ENCODE results near the gene ASB13.
"Not testable (repeated sequence)": the region's sequence is repeated elsewhere in the genome, so short reads cannot be mapped to it uniquely, and the experiment has no call there.

Gene ASB13

DNA sequence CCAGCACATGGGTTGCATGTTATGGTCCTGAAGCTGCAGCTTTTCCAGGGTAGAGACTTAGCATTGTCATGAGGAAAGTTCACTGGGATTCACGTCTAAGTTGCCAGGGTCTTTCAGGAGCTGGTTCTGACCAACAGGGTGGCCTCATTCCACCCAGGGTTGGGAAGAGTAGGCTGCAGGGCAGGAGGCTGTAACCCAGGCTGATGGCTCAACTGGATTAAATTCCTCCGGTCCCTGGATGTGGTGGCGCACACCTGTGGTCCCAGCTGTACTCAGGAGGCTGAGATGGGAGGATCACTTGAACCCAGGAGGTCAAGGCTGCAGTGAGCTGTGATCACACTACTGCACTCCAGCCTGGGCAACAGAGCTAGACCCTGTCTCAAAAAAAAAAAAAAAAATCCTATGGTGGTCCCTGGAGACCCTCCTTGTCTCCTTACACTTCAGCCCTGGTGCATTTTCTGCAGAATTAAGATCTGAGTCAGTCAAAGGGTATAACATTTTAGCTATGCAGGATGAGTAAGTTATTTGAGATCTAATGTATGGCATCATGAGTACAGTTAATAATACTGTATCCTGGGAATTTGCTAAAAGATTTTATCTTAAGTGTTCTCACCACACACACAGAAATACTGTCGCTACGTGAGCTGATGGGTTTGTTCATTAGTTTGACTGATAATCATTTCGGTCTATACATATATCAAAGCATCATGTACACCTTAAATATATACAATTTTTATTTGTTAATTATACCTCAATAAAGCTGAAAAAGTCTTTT, 44.0 kb downstream of the ASB13 start:
- peak; percentile 78 for DNase-seq

DNA sequence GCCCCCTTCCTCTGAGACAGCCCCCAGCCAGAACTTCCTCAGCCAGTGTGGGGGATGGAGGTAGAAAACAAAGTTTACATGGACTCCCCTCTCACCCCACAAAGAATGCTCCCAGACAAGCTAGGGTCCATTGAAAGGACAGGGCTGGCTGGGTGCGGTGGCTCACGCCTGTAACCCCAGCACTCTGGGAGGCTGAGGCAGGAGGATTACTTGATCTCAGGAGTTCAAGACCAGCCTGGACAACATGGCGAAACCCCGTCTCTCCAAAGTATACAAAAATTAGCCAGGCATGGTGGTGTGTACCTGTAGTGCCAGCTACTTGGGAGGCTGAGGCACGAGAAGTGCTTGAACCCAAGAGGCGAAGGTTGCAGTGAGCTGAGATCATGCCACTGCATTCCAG, 45.0 kb downstream of the ASB13 start:
- not testable (repeated sequence) for DNase-seq

DNA sequence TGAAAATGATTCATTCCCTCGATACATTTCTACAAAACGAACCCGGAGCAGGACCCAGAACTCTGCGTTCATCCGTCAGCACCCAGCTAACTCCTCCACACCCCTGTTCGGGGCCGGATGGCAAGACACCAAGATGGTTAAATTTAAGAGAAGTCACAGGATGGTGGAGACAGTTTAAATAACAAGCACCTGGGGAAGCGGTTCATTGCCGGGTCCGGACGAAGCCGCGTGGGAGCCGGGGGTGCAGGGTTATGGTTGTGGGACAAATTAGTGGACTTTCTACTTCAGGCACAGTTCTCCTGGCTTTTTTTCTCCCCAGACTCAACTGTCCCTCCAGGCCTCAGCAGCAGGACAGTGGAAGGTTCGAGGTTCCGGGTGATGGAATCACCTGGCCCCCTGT, 45.4 kb downstream of the ASB13 start:
- no peak for DNase-seq

DNA sequence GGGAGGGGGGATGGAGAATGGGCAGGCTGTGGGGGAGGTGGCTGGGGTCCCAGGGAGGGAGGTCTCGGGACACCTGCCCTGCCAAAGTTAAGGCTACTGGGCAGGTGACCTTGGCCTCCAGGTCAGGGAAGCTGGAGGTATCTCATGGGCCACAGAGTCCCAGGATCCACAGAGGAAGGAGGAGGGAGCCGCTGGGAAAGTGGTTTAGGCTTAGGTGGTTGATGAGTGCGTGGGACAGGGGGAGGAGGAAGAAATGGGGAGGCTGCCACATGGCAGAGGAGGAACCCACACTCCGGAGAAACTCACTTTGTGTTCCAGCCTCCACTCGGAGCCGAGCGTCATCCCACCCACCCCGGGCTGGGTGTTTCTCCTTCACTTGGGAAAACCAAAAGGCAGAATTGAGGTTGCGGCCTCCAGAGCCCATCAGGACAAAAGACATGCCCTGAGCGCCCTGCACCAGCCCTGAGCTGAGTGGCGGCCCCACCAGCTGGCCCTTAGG, 46.1 kb downstream of the ASB13 start:
- DNase-seq, result no peak

DNA sequence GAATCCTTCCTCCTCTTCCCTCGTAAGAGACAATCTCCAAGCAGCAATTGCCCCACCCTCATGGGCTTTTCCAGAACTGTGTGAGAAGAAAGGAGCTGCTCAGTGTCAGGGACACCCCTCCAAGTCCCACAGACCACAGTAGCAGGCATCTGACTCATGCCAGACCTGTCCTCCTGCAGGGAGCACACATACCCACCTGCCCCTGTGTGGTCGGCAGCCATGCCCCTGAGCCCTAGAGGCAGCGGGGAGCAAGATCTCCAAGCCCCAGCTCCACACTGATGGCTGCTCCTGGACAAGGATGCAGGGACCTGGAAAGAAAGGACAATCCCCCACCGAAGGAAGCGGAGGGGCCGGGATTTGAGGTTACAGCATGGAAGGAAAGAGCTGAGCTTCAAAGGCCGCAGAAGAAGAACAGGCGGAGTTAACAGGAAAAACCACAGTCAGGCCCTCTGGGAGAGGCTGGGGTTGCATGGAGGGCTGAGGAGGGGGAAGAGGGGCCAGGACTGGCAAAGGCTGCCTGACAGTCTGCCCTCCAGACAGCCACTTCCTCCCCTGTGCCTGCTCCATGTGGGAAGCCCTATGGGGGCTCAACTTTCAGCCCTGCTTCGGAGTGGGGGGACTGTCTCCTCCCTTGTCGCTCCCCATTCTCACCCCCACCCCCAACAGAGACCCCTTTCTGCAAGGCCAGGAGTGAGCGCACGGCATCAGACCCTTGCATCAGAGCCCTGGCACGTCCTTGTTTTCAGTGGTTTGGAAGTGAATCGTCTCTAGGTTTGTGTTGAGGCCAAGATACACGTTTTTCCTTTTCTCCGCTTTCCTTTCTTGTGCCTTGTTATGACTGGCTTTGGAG, 46.8 kb downstream of the ASB13 start:
- DNase-seq, result peak; percentile 80

DNA sequence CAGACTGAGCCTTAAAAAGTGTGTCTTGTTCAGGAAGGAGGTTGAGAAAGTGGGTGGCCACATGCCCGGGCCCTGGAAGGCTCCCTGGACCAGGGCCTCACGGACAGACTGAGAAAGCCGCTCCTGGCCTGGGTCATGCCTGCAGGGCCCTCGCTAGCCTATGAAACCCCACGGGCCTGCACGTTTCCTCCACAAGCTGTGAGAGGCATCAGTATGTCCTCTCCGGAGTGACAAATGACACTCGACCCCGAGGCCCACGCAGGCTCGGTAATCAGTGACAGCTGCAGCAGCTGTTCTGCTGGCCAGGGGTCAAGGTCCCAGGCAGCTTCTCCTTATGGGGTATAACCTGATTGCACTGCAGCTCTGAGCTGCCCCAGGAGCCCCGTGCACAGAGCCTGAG, 47.6 kb downstream of the ASB13 start:
- DNase-seq, result no peak

DNA sequence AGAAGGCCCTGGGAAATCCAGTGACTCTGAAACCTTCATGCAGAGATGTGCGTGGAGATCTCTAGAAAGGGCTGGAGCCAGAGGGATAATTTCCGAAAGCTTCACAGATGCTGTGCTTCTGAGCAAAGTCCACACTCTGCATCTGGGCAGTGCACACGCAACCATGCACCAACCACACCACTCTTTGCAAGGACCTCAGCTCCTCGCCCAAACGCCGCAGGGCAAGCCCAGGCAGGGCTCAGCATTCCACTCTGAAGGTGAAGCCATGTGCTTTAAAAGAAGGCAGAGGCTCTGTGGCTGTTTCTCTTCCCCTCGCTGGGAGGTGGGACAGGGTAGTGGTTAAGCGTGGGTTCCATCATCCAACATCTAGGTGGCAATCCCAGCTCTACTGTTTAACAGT, 48.4 kb downstream of the ASB13 start:
- DNase-seq, result no peak

DNA sequence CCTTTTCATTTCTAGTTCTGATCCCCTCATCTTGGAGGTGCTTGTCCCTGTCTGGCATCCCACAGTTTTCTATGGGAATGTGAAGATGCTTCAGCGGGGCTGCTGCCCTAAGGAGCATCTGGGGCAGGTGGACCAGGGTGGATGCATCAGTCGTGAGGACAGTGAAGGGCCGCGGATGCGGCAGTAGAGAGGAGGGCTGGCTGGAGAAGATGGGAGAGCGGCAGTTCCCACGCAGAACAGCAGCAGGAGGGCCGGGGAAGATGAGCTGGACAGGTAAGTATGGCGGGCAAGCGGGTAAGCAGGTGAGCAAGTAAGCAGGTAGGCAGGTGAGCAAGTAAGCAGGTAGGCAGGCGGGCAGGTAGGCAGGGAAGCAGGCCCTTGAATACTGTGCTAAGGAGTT, 48.9 kb downstream of the ASB13 start:
- no peak for DNase-seq

DNA sequence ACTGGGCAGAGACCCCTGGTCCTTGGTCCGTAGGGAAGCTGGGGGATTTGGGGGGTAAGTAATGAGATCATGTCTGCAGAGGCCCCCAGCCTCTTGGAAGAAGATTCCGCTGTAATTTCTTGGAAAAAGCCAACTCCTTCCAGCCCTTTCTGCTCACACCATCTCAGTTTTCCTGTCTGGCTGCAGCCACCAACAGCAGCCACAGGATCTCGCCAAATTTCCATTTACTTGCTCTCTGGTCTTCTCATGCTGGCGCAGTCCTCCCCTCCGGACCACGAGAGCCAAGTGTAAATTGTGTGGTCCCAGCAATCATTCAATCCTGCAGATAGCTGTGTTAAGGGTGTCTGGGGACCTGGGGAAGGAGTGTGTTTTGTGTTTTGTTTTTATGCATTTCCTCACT, 49.6 kb downstream of the ASB13 start:
- no peak for DNase-seq

DNA sequence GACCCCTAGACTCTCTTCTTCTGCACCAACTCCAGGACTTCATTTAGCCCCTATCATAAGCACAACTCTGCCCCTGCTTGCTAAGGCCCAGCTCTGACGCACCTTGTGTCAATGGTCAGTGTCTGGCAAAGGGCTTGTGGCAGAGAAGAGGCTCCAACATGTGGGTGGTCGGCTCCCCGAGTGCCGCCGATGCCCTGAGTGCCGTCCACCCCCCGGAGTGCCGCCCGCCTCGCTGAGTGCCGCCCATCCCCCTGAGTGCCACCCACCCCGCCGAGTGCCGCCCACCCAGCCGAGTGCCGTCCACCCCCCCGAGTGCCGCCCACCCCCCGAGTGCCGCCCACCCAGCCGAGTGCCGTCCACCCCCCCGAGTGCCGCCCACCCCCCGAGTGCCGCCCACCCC, 50.3 kb downstream of the ASB13 start:
- no peak for DNase-seq

DNA sequence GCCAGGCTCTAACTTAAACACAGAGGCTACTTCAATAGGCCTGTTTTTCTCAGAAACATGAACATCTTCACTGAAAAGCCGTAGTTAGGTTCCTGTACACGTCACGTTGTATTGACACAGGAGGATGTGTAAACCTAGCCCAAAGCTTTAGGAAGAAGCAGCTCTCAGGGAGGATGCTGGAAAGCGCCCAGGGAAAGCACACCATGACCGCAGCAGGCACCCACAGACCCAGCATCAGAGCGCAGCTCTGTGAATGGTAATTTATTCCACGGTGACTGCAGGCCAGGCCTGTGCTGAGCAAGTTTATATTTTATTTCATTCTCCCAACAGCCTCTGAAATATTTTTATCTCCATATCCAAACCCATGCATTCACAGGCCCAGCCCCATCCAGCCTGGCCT, 51.1 kb downstream of the ASB13 start:
- DNase-seq, result peak; percentile 48

DNA sequence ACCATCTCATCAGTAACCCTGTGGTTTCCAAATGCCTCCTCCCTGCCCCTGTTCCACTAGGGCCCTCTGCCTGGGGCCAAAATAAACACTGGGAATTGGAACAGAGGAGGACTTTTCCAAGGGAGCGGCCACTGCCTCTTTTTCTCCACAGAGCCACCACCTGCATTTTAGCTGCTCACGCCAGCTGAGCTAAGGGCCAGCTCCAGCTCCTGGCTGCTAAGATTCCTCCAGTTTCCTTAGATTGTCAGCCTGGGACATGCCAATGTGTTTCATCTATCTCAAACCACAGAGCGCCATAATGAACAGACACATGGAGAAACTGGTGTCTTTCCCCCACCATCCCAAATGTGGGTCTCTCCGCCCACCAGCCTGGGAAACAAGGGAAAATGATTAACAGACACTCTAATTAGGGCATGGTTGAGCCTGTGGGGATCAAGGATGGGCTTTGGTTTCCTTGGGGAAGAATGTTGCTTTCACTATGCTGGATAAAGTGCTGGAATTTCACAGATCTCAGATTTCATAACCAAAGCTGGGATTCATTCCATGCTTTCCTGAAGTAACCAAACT, 52.2 kb downstream of the ASB13 start:
- peak; percentile 91 for DNase-seq

DNA sequence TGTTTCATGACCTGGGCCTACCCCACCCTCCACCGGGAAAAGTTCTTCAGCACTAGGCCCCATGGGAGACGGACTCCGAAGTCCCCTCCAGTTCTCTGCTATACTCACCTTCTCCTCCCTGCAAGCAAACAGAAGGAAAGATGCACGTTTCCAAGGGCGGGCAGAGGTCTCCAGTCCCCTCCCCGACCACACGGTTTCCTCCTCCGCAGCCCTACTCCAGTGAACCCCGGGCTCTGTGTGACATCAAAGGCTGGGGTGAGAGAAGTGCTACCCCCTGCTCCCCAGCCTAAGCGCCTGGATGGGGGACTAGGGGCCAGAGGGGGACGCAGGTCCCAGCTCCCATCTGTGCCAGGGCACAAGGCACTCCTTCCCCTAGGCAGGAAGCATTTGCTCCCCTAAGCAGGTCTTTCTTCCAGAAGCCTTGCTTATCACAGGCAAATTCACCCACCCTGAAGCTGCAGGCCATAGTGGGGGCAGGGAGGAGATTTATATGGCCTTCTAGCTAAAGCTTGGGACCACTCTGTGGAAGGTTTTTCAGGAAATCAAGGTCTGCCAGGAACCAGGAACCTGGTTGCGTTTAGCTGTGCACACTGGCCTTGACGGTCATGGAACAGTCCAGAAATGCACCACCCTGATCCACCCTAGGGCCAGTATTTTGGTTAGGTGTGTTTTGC, 52.8 kb downstream of the ASB13 start:
- DNase-seq, result no peak

DNA sequence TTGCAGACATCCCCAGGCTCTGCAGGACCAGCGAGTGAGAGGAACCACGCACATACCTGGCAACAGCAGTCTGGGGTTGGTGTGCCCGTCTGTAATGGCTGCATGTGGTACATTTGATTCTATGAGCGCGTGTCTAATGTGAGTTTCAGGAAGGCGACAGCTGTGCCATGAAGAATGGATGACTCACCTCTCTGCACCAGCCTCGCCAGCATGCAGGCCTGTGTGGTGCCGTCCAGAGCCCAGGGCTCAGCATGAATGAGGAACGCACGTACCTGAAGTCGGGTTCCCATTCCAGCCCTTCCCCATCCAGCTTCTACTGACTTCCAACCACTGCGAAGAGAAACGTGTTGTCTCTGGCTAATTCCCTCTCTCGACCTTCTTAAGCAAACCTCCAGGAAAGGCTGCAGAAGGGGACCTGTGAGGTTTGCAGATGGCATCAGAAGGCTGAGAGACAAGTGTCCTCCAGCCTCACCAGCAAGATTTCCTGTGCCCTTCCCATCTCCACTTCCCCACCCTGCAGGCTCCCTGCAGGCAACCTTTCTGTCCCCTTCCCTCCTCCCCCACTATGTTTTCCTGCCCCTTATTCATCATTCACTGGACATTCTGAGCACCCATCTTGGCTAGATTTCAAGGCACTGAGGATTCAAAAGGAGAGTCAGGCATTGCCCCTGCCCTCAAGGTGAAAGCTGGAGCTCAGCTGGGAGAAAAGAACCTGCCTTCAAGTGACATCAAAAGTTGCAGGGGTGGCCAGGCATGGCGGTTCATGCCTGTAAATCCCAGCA, 54.3 kb downstream of the ASB13 start:
- no peak for DNase-seq

DNA sequence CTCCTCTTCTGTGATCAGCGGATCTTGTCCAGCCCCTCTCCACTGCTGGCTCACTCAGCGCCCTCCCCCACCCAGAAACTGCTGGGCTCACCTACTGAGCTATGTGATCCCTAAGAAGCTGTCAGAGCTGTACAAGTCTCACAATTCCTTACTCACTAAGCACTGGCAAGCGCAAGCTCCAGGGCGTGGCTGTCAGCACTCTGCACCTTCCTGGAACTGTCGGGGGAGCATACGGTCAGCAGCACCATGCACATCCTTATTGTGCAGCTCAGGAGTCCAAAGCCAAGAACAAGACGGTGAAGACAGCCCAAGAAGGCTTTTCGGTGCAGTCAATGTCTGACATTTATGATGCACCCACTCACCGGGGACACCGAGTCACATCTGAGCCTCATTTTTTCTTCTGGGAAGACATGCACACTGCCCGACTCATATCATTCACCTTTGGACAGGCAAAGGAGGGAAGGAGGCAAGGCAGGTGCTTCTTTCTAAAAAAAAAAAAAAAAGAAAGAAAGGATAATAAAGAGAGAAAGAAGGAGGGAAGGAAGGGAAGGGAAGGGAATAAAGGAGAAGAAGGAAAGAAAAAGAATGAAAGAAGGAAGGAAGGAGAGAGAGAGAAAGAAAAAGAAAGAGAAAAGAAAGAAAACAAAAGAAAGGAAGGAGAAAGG, 56.3 kb downstream of the ASB13 start:
- peak; percentile 31 for DNase-seq

DNA sequence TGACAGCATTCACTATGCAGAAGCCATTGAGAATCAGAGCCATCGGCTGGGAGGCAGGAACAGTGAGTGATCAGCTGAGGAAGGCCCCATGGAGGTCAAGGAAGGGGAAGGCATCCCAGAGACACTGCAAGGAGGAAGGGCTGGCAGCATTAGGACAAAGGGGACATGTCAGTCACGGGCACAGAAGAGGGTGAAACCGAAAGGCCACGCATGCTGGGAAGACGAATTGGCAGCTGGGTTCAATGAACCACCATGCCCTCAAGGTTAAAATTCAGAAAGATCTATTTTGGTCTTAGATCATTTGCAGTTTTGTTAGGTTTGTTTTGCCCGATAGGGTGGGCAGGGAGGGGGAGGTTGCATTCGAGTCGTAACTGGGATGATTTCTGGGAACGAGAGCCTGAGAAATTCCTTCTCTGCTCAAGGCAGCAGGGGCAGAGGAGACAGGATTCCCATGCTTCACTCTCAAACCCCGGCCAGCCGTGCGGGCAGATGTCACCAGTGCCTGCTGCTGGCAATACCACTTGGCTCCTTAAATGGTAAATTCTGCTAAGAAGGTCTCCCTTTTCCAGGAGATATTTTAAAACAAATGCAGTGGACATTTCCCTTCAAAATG, 57.7 kb downstream of the ASB13 start:
- DNase-seq, result no peak

DNA sequence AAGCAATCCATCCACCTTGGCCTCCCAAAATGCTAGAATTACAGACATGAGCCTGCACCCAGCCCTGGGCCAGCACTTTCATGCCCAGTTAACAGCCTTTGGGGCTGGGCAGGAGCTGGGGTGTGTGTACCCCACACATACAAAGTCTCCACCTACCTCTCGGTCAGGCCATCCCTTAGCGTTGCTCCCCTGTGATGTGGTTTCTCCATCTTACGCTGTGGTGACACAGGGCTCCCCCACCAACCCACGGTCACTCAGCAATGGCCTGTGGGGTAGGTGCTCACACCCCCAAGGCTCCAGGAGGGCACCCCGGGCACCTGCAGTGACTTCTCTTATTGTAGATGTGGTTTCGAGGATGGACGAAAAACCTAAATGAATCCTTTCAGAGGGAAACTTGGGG, 58.8 kb downstream of the ASB13 start:
- DNase-seq, result no peak

DNA sequence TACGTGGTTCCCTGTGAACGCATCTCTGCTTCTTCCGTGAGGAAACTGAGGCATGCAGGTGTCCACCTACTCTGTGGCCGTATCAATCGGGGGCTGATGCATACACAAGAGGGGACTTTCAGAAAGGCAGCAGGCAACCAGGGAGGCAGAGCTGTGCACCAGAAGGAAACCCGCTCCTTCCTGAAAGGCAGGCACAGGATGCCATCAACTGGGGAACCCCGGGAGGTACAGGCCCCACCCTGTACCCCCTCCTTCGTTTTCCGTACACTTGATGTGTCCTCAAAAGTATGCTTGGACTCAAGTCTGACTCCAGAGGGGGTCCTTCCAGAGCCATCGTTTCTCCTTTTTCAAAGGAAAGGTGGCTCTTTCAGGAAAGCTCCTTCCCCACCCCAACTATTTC, 59.5 kb downstream of the ASB13 start:
- no peak for DNase-seq

DNA sequence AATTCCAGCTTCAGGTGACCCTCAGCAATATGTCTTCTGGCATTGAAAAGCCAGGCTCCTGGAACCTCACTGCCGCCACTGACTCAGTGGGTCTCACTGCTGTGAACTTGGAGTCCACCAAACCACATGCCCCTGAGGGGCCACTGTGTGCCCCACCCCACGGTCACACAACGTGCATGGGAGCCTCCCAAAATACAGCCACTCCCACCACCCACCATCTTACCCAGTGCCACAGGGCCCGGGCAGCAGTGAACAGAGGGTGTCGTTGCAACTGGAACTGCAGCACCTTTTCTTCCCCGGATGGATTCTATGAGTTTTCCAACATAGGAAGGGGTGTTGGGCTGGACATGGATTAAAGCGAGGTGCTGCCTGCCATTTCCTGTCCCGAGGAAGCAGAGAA, 60.1 kb downstream of the ASB13 start:
- no peak for DNase-seq

DNA sequence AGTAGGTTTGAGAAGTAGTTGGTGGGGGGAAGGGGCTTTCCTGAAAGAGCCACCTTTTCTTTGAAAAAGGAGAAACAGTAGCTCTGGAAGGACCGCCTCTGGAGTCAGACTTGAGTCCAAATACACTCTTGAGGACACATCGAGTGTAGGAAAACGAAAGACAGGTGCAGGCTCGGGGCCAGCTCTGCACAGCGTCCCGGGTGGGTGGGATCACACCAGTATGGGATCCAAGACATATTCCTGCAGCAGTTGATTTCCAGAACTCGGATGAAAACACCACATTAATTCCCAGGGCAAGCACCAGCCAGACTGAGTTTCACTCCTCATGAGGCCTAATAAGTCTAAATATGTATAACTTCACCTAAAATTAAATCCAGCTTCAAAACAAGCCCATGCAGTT, 61.4 kb downstream of the ASB13 start:
- DNase-seq, result no peak

DNA sequence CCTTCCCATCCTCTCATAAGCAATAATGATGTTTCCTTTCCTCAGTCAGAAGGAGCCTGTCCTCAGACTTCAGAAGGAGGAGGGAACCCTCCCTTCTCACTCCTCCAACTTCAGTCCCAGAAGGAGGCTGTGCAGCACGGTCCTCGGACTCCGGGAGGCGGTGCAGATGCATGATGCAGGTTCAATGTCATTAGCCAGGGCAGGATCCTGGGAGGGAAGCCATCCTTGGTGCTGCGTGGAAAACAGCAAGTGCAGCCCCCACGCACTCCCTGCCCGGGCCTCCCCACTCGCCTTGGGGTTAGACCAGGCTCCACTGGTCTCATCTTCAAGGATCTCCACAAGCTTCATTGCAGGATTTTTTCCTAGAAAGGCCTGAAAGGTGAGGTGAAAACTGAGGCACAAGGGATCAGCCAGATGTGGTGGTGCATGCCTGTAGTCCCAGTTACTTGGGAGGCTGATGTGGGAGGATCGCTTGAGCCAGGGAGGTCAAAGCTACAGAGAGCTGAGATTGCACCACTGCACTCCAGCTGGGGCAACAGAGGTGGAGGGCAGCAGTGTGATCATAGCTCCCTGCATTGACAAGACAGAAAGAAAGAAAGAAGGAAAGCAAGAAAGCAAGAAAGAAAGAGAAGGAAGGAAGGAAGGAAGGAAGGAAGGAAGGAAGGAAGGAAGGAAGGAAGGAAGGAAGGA, 62.0 kb downstream of the ASB13 start:
- no peak for DNase-seq

All from fibroblast of skin of right quadriceps (primary cell).